ENCODE data around the gene STARD3. TPM values are rescaled to one million over a fixed set of nuclear protein-coding genes. Genes with fewer than 3 reads are reported as not detected.
"Not testable (repeated sequence)": the region's sequence is repeated elsewhere in the genome, so short reads cannot be mapped to it uniquely, and the experiment has no call there.

The STARD3 gene
- total RNA-seq, 1 experiment from 2014 or later, result 44.8 TPM

DNA sequence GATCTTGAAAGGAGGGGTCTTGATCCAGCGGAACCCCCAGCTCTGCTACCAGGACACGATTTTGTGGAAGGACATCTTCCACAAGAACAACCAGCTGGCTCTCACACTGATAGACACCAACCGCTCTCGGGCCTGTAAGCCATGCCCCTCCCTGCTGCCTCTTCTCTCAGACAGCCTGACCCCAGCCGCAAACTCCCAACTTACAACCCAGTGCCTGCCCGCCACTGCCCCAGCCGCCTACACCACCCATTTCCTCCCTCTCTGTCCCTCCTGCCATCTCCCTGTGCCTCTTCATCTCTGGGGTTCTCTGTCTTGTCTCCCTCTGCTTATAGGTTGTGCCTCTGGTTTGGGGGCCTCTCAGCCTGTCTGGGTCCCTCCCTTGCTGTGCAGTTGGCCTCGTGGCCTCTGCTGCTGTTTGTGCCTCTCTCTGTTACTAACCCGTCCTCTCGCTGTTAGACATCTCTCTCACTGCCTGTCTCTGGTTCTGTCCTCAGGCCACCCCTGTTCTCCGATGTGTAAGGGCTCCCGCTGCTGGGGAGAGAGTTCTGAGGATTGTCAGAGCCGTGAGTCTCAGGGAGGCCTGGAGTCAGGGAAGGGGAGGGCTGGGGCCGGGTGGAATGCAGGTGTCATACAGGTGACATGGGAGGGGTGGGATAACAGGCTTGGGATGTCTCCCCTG is 72.5 kb downstream of the STARD3 start:
- intact Hi-C loops (cut with micrococcal nuclease; ENCODE audit: unreplicated experiment), result no loop called here
- no TSS peak for BruUV-seq (replicated peaks)
- Histone ChIP-seq H3K4me3 (ENCODE audit: low read depth in 2 of 2, low read length in 2 of 2) (no peak overlapping the region), H3K27ac (ENCODE audit: low read length) (no peak overlapping the region), H3K36me3 (ENCODE audit: control insufficient read depth, insufficient read depth, low read length) (no peaks in the 10 kb centered on the region), H3K9me3 (ENCODE audit: control insufficient read depth, insufficient read depth, low read depth, low read length) (no peaks in the 10 kb centered on the region), H3K4me1 (ENCODE audit: control insufficient read depth, insufficient read depth, low read length) (peaks cover 12% of the 10 kb centered on the region; the same call in 1 of the 2 replicates), H3K27me3 (ENCODE audit: control insufficient read depth, insufficient read depth, low read length) (no peaks in the 10 kb centered on the region)
- ATAC-seq (no peak), DNase-seq (ENCODE audit: low read depth, low spot score) (no peak)
- TF ChIP-seq TCF7L2 (IDR thresholded peaks at IDR 0.05; ENCODE audit: low read depth, low read length), result no peak
- no peak for TF ChIP-seq CTCF (IDR thresholded peaks at IDR 0.05)
- no peak for TF ChIP-seq SIN3A (IDR thresholded peaks at IDR 0.05; ENCODE audit: borderline replicate concordance, insufficient read depth, low read depth, low read length)
- no peak for TF ChIP-seq REST (IDR thresholded peaks at IDR 0.05; ENCODE audit: insufficient read depth in 1 of 2, low read depth in 2 of 2, low read length in 1 of 2)
- no peak for TF ChIP-seq POLR2AphosphoS5 (IDR thresholded peaks at IDR 0.05; ENCODE audit: low read depth, low read length)
- in situ Hi-C loops (cut with HindIII; ENCODE audit: low pct_unique_long_range_greater_than_20kb, low sequenced_read_pairs), result no loop called here
- POLR2A ChIA-PET, result no interaction called here
- CTCF ChIA-PET, result no interaction called here

- in situ Hi-C loops (cut with HindIII; ENCODE audit: low pct_unique_long_range_greater_than_20kb, low sequenced_read_pairs), result no loop called here
- BruUV-seq (replicated peaks), result no TSS peak
- H3K4me3 ChIP-seq (ENCODE audit: low read depth in 2 of 2, low read length in 2 of 2), result no peak overlapping the region
- no peaks in the 10 kb centered on the region for H3K36me3 ChIP-seq (ENCODE audit: control insufficient read depth, insufficient read depth, low read length)
- no peaks in the 10 kb centered on the region for H3K27me3 ChIP-seq (ENCODE audit: control insufficient read depth, insufficient read depth, low read length)
- ATAC-seq (no peak), DNase-seq (ENCODE audit: low read depth, low spot score) (no peak)
- no peaks in the 10 kb centered on the region for H3K9me3 ChIP-seq (ENCODE audit: control insufficient read depth, insufficient read depth, low read depth, low read length)
- TF ChIP-seq TCF7L2 (IDR thresholded peaks at IDR 0.05; ENCODE audit: low read depth, low read length) (no peak), REST (IDR thresholded peaks at IDR 0.05; ENCODE audit: insufficient read depth in 1 of 2, low read depth in 2 of 2, low read length in 1 of 2) (no peak), CTCF (IDR thresholded peaks at IDR 0.05) (no peak), SIN3A (IDR thresholded peaks at IDR 0.05; ENCODE audit: borderline replicate concordance, insufficient read depth, low read depth, low read length) (no peak), POLR2AphosphoS5 (IDR thresholded peaks at IDR 0.05; ENCODE audit: low read depth, low read length) (no peak)
- POLR2A ChIA-PET, result no interaction called here
- CTCF ChIA-PET, result no interaction called here
- H3K27ac ChIP-seq (ENCODE audit: low read length), result no peak overlapping the region
- intact Hi-C loops (cut with micrococcal nuclease; ENCODE audit: unreplicated experiment), result no loop called here
- H3K4me1 ChIP-seq (ENCODE audit: control insufficient read depth, insufficient read depth, low read length), result peaks cover 5% of the 10 kb centered on the region; the same call in 1 of the 2 replicates
Observed at GRCh38 chr17:39709998-39710964, 73.3 kb downstream of the STARD3 start.

GRCh38 chr17:39711071-39711470 is 74.1 kb downstream of the STARD3 start:
- DNase-seq (ENCODE audit: low read depth, low spot score); H3K9me3 ChIP-seq (ENCODE audit: control insufficient read depth, insufficient read depth, low read depth, low read length); H3K27me3 ChIP-seq (ENCODE audit: control insufficient read depth, insufficient read depth, low read length); intact Hi-C loops (cut with micrococcal nuclease; ENCODE audit: unreplicated experiment); H3K27ac ChIP-seq (ENCODE audit: low read length); BruUV-seq (replicated peaks); H3K36me3 ChIP-seq (ENCODE audit: control insufficient read depth, insufficient read depth, low read length); H3K4me3 ChIP-seq (ENCODE audit: low read depth in 2 of 2, low read length in 2 of 2); H3K4me1 ChIP-seq (ENCODE audit: control insufficient read depth, insufficient read depth, low read length); in situ Hi-C loops (cut with HindIII; ENCODE audit: low pct_unique_long_range_greater_than_20kb, low sequenced_read_pairs); POLR2A ChIA-PET; ATAC-seq: not testable (repeated sequence)
- CTCF ChIA-PET, result interaction anchor here (0.5 kb wide), 1 partner anchor 19 kb away, joined by 4 read pairs; no protein-coding TSS in a partner anchor
